Retinal pigment epithelial cell (primary cell): ENCODE data around the gene SETD7.

ENCODE experiments used
- DNase-seq: peaks from one replicate; pipeline ENCODE4 v3.0.0-alpha.2; 2010; ENCODE audit warnings: low read depth
- H3K4me3 ChIP-seq: 2 replicates; pipeline ENCODE4 v1.5.1; 2011; ENCODE audit warnings: mild to moderate bottlenecking, low read length, control low read depth, moderate library complexity
- TF ChIP-seq, protein P1 (sequence below): conservative IDR thresholded peaks from 2 replicates; pipeline ENCODE4 v1.5.1; 2011; ENCODE audit warnings: low read depth, low read length, control low read depth, inconsistent platforms

SETD7 gene

GRCh38 chr4:139457318-139457717 lies 98.7 kb downstream of the SETD7 start:
- no peak overlapping the region for H3K4me3 ChIP-seq
- peak; percentile 57 for DNase-seq
- TF ChIP-seq, protein P1, sequence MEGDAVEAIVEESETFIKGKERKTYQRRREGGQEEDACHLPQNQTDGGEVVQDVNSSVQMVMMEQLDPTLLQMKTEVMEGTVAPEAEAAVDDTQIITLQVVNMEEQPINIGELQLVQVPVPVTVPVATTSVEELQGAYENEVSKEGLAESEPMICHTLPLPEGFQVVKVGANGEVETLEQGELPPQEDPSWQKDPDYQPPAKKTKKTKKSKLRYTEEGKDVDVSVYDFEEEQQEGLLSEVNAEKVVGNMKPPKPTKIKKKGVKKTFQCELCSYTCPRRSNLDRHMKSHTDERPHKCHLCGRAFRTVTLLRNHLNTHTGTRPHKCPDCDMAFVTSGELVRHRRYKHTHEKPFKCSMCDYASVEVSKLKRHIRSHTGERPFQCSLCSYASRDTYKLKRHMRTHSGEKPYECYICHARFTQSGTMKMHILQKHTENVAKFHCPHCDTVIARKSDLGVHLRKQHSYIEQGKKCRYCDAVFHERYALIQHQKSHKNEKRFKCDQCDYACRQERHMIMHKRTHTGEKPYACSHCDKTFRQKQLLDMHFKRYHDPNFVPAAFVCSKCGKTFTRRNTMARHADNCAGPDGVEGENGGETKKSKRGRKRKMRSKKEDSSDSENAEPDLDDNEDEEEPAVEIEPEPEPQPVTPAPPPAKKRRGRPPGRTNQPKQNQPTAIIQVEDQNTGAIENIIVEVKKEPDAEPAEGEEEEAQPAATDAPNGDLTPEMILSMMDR: no peak

DNA sequence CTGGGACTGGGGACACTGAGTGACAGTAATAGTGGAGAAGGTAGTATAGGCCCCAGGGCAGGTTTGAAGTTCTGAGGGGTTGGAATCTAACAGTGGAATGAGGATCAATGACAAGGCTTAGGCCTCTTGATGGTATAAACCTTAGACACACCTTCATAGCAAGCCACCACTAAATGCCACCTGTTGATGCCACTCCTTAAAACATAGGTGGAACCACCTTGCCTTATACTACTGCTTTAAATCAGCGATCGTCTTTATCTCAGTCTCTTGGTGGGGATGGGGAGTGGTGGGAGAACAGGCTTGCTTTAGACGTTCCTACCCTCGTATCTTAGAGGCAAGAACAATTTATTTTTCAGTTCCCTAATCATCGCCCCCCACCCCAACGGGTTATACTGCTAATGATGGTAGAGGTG lies 100.9 kb downstream of the SETD7 start:
- DNase-seq: no peak
- H3K4me3 ChIP-seq: peak overlapping the region; percentile 82
- TF ChIP-seq, protein P1: no peak

DNA sequence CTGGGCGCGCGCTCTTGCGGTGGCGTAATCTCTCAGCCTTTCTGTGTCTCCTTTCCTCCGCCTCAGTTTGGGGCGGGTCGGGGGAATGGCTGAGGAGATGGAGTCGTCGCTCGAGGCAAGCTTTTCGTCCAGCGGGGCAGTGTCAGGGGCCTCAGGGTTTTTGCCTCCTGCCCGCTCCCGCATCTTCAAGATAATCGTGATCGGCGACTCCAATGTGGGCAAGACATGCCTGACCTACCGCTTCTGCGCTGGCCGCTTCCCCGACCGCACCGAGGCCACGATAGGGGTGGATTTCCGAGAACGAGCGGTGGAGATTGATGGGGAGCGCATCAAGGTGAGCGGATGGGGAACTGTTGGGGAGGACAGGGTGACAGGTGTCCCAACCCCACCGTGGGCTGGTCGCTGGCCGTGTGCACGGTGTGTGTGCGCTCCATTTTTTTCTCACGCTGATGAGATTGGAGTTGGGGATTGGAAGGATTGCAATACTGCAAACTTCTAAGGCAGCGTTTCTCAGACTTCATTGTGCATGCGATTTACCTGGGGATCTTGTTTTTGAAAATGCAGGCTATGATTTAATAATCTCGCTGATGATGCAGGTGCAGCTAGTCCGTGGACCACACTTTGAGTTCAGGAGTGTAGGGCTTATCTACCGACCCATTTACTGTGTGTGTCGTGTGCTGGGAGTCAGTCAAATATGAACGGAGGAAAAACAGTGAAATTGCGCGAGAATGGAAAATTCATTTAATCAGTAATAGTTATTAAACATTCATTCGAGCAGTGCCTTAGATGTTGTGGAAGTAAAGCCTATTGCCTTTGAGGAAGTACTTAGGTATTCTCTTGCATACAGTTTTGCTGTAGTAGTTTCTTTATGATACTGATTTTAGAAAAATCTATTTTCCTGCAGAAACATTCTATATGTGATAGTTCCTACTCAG lies 101.6 kb downstream of the SETD7 start, which contains the start of gene RAB33B:
Gene RAB33B, plus strand, starts transcription at position 11 of the 935 bp plus-strand sequence. Its CDS starts 75 bp downstream, at position 86.
- H3K4me3 ChIP-seq: peak within 1 kb of the TSS; percentile 82
- TF ChIP-seq, protein P1: no peak
- DNase-seq: no peak

DNA sequence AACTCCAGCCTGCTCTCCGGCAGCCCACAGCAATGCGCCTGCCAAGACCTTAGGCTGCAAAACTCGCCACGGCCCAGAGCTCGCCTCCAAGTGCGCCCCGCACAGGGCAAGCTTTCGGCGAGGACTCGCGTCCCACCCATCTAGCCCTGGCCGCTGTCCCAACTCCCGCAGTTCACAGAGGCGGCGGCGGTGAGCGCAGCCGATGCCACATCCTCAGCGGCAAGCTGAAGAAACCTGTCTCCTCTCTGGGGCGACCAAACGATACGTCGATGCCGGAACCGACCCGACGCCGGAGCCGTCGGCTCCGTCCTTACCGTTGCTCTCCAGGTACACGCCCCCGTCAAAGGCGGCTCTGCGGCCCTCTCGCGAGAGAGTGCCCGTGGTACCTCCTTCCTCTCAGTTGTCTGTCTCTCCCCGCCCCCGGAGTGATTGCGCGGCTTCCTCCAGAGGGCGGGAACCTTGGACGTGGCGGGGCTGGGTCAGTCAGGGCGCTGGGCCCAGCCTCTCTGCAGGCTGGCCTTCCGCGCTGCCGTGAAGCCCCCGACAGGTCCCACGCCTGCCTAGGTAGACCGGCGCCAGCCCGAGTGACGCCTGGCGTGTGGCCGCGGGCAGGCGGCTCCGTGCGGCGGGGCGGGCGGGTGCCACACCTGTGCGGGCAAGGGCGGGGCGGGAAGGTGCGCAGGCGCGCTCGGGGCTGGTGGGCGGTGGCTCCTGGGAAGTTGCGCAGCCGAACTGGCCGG lies 102.5 kb downstream of the SETD7 start:
- TF ChIP-seq, protein P1: no peak
- peak overlapping the region; percentile 82 for H3K4me3 ChIP-seq
- peak; percentile 89 for DNase-seq

GRCh38 chr4:139453041-139453370 lies 103.0 kb downstream of the SETD7 start:
- TF ChIP-seq, protein P1: peak; percentile 48
- peak overlapping the region; percentile 82 for H3K4me3 ChIP-seq
- peak; percentile 59 for DNase-seq

- TF ChIP-seq, protein P1: no peak
- peak overlapping the region; percentile 82 for H3K4me3 ChIP-seq
- DNase-seq: no peak
These were observed 104.0 kb downstream of the SETD7 start for GRCh38 chr4:139451997-139452396.
